Panc1 (cell line): ENCODE data around the gene ARMCX4. TPM values are rescaled to one million over a fixed set of nuclear protein-coding genes. Genes with fewer than 3 reads are reported as not detected.
A peak's percentile ranks its signal among the peaks of the same experiment; 100 is the strongest.

Source experiments
- ATAC-seq: fragments of 200-7000 bp; cut with Tn5 transposase; 2 replicates; pipeline ENCODE4 v1.9.1; 2020; ENCODE audit warnings: mild to moderate bottlenecking, moderate library complexity
- BruUV-seq: library from RNA; stranded (reverse); fragments of 400-500 nt; replicated peaks from 2 replicates; lab custom pipeline; 2021; lab: Mats Ljungman, UMichigan
- CTCF ChIA-PET: fragments of 300-600 bp; sonication (Branson Sonifier 250); formaldehyde crosslinking; loops from one replicate; lab custom pipeline; 2022; ENCODE audit warnings: antibody characterized with exemption; lab: Charles Lee
- POLR2A ChIA-PET: fragments of 300-600 bp; sonication (Branson Sonifier 250); formaldehyde crosslinking; loops from one replicate; lab custom pipeline; 2022; ENCODE audit warnings: antibody characterized with exemption; lab: Charles Lee
- DNase-seq: peaks from one replicate; pipeline ENCODE4 v3.0.0-alpha.2; 2010; ENCODE audit warnings: low read depth, low spot score
- H3K27ac ChIP-seq: 2 replicates; pipeline ENCODE4 v1.5.1; 2011; ENCODE audit warnings: mild to moderate bottlenecking, low read length, inconsistent platforms
- H3K27me3 ChIP-seq: fragments of 200-500 bp; sonication (Bioruptor generic); 2 replicates; pipeline ENCODE4 v1.6.0; 2014; ENCODE audit warnings: low read length, inconsistent platforms; ENCODE audit not compliant: control insufficient read depth, insufficient read depth
- H3K36me3 ChIP-seq: fragments of 200-500 bp; sonication (Bioruptor generic); 2 replicates; pipeline ENCODE4 v1.5.1; 2014; ENCODE audit warnings: inconsistent platforms, mild to moderate bottlenecking, low read length, moderate library complexity; ENCODE audit not compliant: control insufficient read depth, insufficient read depth
- H3K4me1 ChIP-seq: 2 replicates; pipeline ENCODE4 v1.5.1; 2011; ENCODE audit warnings: inconsistent platforms, mild to moderate bottlenecking, low read length, moderate library complexity; ENCODE audit not compliant: control insufficient read depth, insufficient read depth
- H3K4me3 ChIP-seq, 2 experiments: 2 replicates each; pipeline ENCODE4 v1.5.1; 2011 to 2012; ENCODE audit warnings: low read depth in 2 of 2, low read length in 2 of 2, mild to moderate bottlenecking in 2 of 2, inconsistent platforms in 1 of 2, moderate library complexity in 1 of 2
- H3K9me3 ChIP-seq: fragments of 200-500 bp; sonication (Bioruptor generic); 2 replicates; pipeline ENCODE4 v1.5.1; 2014; ENCODE audit warnings: low read depth, mild to moderate bottlenecking, inconsistent platforms, low read length, moderate library complexity; ENCODE audit not compliant: control insufficient read depth, insufficient read depth
- POLR2AphosphoS5 ChIP-seq: IDR thresholded peaks from 2 replicates; pipeline ENCODE4 v1.6.1; 2012; ENCODE audit warnings: mild to moderate bottlenecking, low read depth, low read length, moderate library complexity
- SIN3A ChIP-seq: IDR thresholded peaks from 2 replicates; pipeline ENCODE4 v1.6.1; 2012; ENCODE audit warnings: low read depth, mild to moderate bottlenecking, low read length, moderate library complexity, borderline replicate concordance; ENCODE audit not compliant: insufficient read depth
- TCF7L2 ChIP-seq: IDR thresholded peaks from 2 replicates; pipeline ENCODE4 v1.6.1; 2011; ENCODE audit warnings: mild to moderate bottlenecking, low read depth, low read length, inconsistent platforms
- in situ Hi-C: cut with HindIII; loops from 2 replicates; pipeline ENCODE4 v1.10.0; 2016; ENCODE audit warnings: low sequenced_read_pairs, low pct_unique_long_range_greater_than_20kb
- intact Hi-C: fragments of 100-400 bp; cut with micrococcal nuclease; formaldehyde crosslinking; loops from one replicate; pipeline ENCODE4 v1.10.0; 2022; ENCODE audit not compliant: unreplicated experiment
- total RNA-seq: library from RNA; stranded (reverse); gene quantifications from one replicate; pipeline ENCODE4 v1.2.1, GENCODE V29; 2021; ENCODE audit not compliant: unreplicated experiment
- TF ChIP-seq, protein P1 (sequence below): fragments of 450-650 bp; IDR thresholded peaks from 2 replicates; pipeline ENCODE4 v1.5.1; 2017; ENCODE audit warnings: mild to moderate bottlenecking
- TF ChIP-seq, protein P2 (sequence below), 2 experiments: IDR thresholded peaks; 2 replicates each; pipeline ENCODE4 v1.6.1; 2011 to 2012; ENCODE audit warnings: low read depth in 2 of 2, control low read depth in 1 of 2, low read length in 1 of 2, mild to moderate bottlenecking in 1 of 2, moderate library complexity in 1 of 2; ENCODE audit not compliant: insufficient read depth in 1 of 2

Gene ARMCX4
- total RNA-seq, 1 experiment from 2014 or later, result 5.0 TPM

DNA sequence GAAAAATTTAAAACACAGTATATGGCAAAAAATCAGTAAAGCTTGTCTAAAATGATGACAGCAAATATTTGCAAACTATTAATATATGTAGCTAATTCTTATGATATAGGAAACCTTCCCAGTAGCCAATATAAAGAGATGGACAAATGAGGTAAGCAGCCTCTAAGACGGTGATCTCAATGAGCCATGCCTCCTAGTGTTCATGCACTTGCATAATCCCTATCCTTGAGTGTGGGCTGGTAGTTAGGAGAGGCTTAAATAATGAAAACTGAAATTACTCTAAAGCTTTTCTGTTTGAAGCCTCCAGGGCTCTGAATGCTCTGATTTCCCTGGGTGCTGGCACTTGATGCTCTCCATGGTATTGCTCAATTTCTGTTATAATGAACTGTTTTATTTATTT lies 24.6 kb upstream of the ARMCX4 start:
- intact Hi-C loops, result no loop called here

DNA sequence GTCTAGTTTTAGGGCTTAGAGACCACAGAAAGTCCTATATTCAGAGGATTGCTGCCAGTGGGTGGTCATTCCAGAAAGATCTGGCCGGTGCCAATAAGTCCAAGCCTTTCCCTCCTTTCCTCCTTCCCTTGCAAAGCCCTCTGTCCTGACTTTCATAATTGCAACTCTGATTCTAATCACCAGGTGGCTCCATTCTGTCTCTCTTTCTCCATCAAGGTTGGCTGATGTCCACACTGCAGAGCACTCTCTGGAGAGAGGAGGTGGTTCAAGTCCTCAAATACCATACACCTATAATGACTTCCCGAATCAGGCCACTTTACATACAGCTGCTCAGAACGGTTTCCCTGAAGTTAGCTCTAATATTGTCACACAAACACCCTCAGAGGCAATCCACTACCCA lies 22.4 kb upstream of the ARMCX4 start:
- H3K27ac ChIP-seq, result no peak overlapping the region
- intact Hi-C loops (no loop called here), in situ Hi-C loops (no loop called here)
- DNase-seq (peak; percentile 13), ATAC-seq (peak; percentile 76)
- H3K9me3 ChIP-seq, result no peaks in the 10 kb centered on the region
- H3K4me3 ChIP-seq, result no peak overlapping the region
- POLR2A ChIA-PET, result no interaction called here
- no peaks in the 10 kb centered on the region for H3K27me3 ChIP-seq
- TF ChIP-seq POLR2AphosphoS5 (no peak), SIN3A (no peak), TCF7L2 (no peak)
- TF ChIP-seq, protein P1, sequence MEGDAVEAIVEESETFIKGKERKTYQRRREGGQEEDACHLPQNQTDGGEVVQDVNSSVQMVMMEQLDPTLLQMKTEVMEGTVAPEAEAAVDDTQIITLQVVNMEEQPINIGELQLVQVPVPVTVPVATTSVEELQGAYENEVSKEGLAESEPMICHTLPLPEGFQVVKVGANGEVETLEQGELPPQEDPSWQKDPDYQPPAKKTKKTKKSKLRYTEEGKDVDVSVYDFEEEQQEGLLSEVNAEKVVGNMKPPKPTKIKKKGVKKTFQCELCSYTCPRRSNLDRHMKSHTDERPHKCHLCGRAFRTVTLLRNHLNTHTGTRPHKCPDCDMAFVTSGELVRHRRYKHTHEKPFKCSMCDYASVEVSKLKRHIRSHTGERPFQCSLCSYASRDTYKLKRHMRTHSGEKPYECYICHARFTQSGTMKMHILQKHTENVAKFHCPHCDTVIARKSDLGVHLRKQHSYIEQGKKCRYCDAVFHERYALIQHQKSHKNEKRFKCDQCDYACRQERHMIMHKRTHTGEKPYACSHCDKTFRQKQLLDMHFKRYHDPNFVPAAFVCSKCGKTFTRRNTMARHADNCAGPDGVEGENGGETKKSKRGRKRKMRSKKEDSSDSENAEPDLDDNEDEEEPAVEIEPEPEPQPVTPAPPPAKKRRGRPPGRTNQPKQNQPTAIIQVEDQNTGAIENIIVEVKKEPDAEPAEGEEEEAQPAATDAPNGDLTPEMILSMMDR, result peak; percentile 58
- TF ChIP-seq, protein P2, sequence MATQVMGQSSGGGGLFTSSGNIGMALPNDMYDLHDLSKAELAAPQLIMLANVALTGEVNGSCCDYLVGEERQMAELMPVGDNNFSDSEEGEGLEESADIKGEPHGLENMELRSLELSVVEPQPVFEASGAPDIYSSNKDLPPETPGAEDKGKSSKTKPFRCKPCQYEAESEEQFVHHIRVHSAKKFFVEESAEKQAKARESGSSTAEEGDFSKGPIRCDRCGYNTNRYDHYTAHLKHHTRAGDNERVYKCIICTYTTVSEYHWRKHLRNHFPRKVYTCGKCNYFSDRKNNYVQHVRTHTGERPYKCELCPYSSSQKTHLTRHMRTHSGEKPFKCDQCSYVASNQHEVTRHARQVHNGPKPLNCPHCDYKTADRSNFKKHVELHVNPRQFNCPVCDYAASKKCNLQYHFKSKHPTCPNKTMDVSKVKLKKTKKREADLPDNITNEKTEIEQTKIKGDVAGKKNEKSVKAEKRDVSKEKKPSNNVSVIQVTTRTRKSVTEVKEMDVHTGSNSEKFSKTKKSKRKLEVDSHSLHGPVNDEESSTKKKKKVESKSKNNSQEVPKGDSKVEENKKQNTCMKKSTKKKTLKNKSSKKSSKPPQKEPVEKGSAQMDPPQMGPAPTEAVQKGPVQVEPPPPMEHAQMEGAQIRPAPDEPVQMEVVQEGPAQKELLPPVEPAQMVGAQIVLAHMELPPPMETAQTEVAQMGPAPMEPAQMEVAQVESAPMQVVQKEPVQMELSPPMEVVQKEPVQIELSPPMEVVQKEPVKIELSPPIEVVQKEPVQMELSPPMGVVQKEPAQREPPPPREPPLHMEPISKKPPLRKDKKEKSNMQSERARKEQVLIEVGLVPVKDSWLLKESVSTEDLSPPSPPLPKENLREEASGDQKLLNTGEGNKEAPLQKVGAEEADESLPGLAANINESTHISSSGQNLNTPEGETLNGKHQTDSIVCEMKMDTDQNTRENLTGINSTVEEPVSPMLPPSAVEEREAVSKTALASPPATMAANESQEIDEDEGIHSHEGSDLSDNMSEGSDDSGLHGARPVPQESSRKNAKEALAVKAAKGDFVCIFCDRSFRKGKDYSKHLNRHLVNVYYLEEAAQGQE (IDR thresholded peaks at IDR 0.05; ENCODE audit: insufficient read depth in 1 of 2, low read depth in 2 of 2, low read length in 1 of 2), result no peak
- no TSS peak for BruUV-seq
- H3K4me1 ChIP-seq, result no peaks in the 10 kb centered on the region
- no peaks in the 10 kb centered on the region for H3K36me3 ChIP-seq
- CTCF ChIA-PET, result no interaction called here

More for the DNA sequence above, 24.6 kb upstream of the ARMCX4 start:
- in situ Hi-C loops, result no loop called here
- no peak for TF ChIP-seq SIN3A
- TF ChIP-seq, protein P2 (IDR thresholded peaks at IDR 0.05; ENCODE audit: insufficient read depth in 1 of 2, low read depth in 2 of 2, low read length in 1 of 2), result no peak
- TF ChIP-seq POLR2AphosphoS5, result no peak
- TF ChIP-seq, protein P1, result no peak; the same call in 1 of the 2 replicates
- no peak for TF ChIP-seq TCF7L2
- Histone ChIP-seq H3K4me1 (no peaks in the 10 kb centered on the region), H3K4me3 (no peak overlapping the region), H3K27ac (no peak overlapping the region), H3K36me3 (no peaks in the 10 kb centered on the region), H3K27me3 (no peaks in the 10 kb centered on the region), H3K9me3 (no peaks in the 10 kb centered on the region)
- ChIA-PET CTCF (no interaction called here), POLR2A (interaction anchor here (0.6 kb wide), 1 partner anchor 109 kb away, joined by 3 read pairs; no protein-coding TSS in a partner anchor)
- BruUV-seq, result no TSS peak
- no peak for DNase-seq
- no peak for ATAC-seq
